ENCODE data around the gene FAM131A. TPM values are rescaled to one million over a fixed set of nuclear protein-coding genes. Genes with fewer than 3 reads are reported as not detected.

Gene FAM131A
- total and polyA plus RNA-seq, 10 of the 15 experiments (the other 5 are each of a cell fraction or from before 2014, with no cell fraction given): 0.31 to 4.5 (median 1.5) TPM

DNA sequence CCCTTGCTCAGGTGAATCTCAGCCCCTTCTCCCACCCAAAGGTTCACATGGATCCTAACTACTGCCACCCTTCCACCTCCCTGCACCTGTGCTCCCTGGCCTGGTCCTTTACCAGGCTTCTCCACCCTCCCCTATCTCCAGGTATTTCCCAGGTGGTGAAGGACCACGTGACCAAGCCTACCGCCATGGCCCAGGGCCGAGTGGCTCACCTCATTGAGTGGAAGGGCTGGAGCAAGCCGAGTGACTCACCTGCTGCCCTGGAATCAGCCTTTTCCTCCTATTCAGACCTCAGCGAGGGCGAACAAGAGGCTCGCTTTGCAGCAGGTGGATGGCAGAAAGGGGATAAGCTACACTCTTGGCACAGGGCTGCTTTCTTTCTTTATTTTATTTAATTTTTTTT lies 4.5 kb downstream of the FAM131A start:
- Histone ChIP-seq H3K9ac (ENCODE audit: control insufficient read depth, insufficient read depth, low read length) (no peak overlapping the region), H3K27me3 (replicated peaks in 1 of 2; ENCODE audit: control insufficient read depth in 2 of 2, insufficient read depth in 2 of 2, low read length in 1 of 2) (no peaks in the 10 kb centered on the region), H3K4me2 (ENCODE audit: control insufficient read depth, insufficient read depth) (no peak overlapping the region), H2AFZ (ENCODE audit: control insufficient read depth, low read depth, low read length) (no peak overlapping the region), H3K79me2 (ENCODE audit: control insufficient read depth, insufficient read depth, low read length) (no peaks in the 10 kb centered on the region), H3K36me3 (ENCODE audit: control insufficient read depth in 2 of 2, insufficient read depth in 2 of 2, low read length in 1 of 2) (no peaks in the 10 kb centered on the region), H4K20me1 (ENCODE audit: control insufficient read depth, insufficient read depth) (no peaks in the 10 kb centered on the region), H3K4me1 (ENCODE audit: control insufficient read depth, insufficient read depth, low read length) (peaks cover 3% of the 10 kb centered on the region; the same call in 1 of the 2 replicates), H3K4me3 (no peak overlapping the region), H3K9me3 (replicated peaks; ENCODE audit: control insufficient read depth, insufficient read depth, low read length) (no peaks in the 10 kb centered on the region), H3K27ac (ENCODE audit: control insufficient read depth, insufficient read depth) (no peak overlapping the region)
- TF ChIP-seq ASH2L (IDR thresholded peaks at IDR 0.05; ENCODE audit: borderline replicate concordance, low read depth) (no peak), NR2C1 (IDR thresholded peaks at IDR 0.05) (no peak), ZBED1 (IDR thresholded peaks at IDR 0.05; ENCODE audit: borderline replicate concordance) (no peak), WRNIP1 (IDR thresholded peaks at IDR 0.05; ENCODE audit: borderline replicate concordance, low read depth, low read length) (no peak), YY1 (IDR thresholded peaks at IDR 0.05; ENCODE audit: low read depth, low read length) (no peak), CREB1 (IDR thresholded peaks at IDR 0.05; ENCODE audit: low read depth) (no peak), ETV6 (conservative IDR thresholded peaks at IDR 0.05 in 1 of 2, IDR thresholded peaks at IDR 0.05 in 1 of 2; ENCODE audit: borderline replicate concordance in 1 of 2, low read depth in 1 of 2) (no peak)
- TF ChIP-seq, protein P1, sequence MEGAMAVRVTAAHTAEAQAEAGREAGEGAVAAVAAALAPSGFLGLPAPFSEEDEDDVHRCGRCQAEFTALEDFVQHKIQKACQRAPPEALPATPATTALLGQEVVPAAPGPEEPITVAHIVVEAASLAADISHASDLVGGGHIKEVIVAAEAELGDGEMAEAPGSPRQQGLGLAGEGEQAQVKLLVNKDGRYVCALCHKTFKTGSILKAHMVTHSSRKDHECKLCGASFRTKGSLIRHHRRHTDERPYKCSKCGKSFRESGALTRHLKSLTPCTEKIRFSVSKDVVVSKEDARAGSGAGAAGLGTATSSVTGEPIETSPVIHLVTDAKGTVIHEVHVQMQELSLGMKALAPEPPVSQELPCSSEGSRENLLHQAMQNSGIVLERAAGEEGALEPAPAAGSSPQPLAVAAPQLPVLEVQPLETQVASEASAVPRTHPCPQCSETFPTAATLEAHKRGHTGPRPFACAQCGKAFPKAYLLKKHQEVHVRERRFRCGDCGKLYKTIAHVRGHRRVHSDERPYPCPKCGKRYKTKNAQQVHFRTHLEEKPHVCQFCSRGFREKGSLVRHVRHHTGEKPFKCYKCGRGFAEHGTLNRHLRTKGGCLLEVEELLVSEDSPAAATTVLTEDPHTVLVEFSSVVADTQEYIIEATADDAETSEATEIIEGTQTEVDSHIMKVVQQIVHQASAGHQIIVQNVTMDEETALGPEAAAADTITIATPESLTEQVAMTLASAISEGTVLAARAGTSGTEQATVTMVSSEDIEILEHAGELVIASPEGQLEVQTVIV (IDR thresholded peaks at IDR 0.05; ENCODE audit: borderline replicate concordance, partially characterized antibody): no peak
- TF ChIP-seq, protein P2, sequence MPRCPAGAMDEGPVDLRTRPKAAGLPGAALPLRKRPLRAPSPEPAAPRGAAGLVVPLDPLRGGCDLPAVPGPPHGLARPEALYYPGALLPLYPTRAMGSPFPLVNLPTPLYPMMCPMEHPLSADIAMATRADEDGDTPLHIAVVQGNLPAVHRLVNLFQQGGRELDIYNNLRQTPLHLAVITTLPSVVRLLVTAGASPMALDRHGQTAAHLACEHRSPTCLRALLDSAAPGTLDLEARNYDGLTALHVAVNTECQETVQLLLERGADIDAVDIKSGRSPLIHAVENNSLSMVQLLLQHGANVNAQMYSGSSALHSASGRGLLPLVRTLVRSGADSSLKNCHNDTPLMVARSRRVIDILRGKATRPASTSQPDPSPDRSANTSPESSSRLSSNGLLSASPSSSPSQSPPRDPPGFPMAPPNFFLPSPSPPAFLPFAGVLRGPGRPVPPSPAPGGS (IDR thresholded peaks at IDR 0.05; ENCODE audit: borderline replicate concordance, insufficient read depth, low read depth, low read length, poor library complexity, severe bottlenecking): no peak
- FAIRE-seq (no peak), DNase-seq (ENCODE audit: low read depth, low spot score) (no peak), ATAC-seq (no peak)
- no TSS peak for BruUV-seq (replicated peaks)
- RAD21 ChIA-PET (ENCODE audit: unreplicated experiment): no interaction called here
- POLR2A ChIA-PET: interaction anchor here (1.2 kb wide), 1 partner anchor 13 kb away, joined by 3 read pairs; no protein-coding TSS in a partner anchor
- in situ Hi-C loops (cut with MboI): no loop called here
- 65% methylated on average over 7 of the region's 7 CpGs for WGBS (ENCODE audit: insufficient coverage, insufficient replicate concordance, low lambda C conversion rate, missing lambda C conversion rate)
- CTCF ChIA-PET: interaction anchor here (0.9 kb wide), 2 partner anchors 12 to 114 kb away, joined by 3 to 5 read pairs; no protein-coding TSS in a partner anchor
- SMC1A ChIA-PET (ENCODE audit: uncharacterized antibody, unreplicated experiment): no interaction called here
- intact Hi-C loops (cut with micrococcal nuclease; ENCODE audit: unreplicated experiment): no loop called here
